SK-N-SH (cell line): ENCODE results near the gene METTL26.
A peak's percentile ranks its signal among the peaks of the same experiment; 100 is the strongest.

Experiments
- EP300 ChIP-seq, 2 experiments: IDR thresholded peaks; 2 replicates each; pipeline versions ENCODE4 v1.4.0 to v1.6.1; 2012; ENCODE audit warnings: borderline replicate concordance in 1 of 2, low read depth in 1 of 2, low read length in 1 of 2
- EZH2phosphoT487 ChIP-seq: fragments of 200-600 bp; sonication (generic); IDR thresholded peaks from 2 replicates; pipeline ENCODE4 v1.6.1; 2017; ENCODE audit warnings: low read depth, mixed run types, mild to moderate bottlenecking, antibody characterized with exemption, moderate library complexity, borderline replicate concordance
- FOXM1 ChIP-seq: IDR thresholded peaks from 2 replicates; pipeline ENCODE4 v1.4.0; 2012; ENCODE audit warnings: low read depth, mild to moderate bottlenecking
- GATA2 ChIP-seq: sonication (generic); formaldehyde crosslinking; IDR thresholded peaks from 2 replicates; pipeline ENCODE4 v1.5.0; 2020; ENCODE audit warnings: mild to moderate bottlenecking, missing genetic modification reagents
- JUND ChIP-seq: IDR thresholded peaks from 2 replicates; pipeline ENCODE4 v1.4.0; 2012
- NFIC ChIP-seq: IDR thresholded peaks from 2 replicates; pipeline ENCODE4 v1.4.0; 2012; ENCODE audit warnings: borderline replicate concordance
- RAD21 ChIP-seq: IDR thresholded peaks from 2 replicates; pipeline ENCODE4 v1.6.1; 2012; ENCODE audit warnings: mild to moderate bottlenecking, low read length
- RCOR1 ChIP-seq: fragments of 150-350 bp; IDR thresholded peaks from 2 replicates; pipeline ENCODE4 v1.6.1; 2017; ENCODE audit warnings: antibody characterized with exemption, low read length
- SMC3 ChIP-seq: IDR thresholded peaks from 2 replicates; pipeline ENCODE4 v1.6.1; 2012; ENCODE audit warnings: low read depth, low read length, improper control_type of control experiment
- TAF1 ChIP-seq: IDR thresholded peaks from 2 replicates; pipeline ENCODE4 v1.6.1; 2012; ENCODE audit warnings: low read depth, mild to moderate bottlenecking, low read length, moderate library complexity, borderline replicate concordance
- TF ChIP-seq, protein P1 (sequence below): fragments of 200-600 bp; sonication (generic); IDR thresholded peaks from 2 replicates; pipeline ENCODE4 v1.6.1; 2017; ENCODE audit warnings: antibody characterized with exemption, mild to moderate bottlenecking, moderate library complexity

DNA sequence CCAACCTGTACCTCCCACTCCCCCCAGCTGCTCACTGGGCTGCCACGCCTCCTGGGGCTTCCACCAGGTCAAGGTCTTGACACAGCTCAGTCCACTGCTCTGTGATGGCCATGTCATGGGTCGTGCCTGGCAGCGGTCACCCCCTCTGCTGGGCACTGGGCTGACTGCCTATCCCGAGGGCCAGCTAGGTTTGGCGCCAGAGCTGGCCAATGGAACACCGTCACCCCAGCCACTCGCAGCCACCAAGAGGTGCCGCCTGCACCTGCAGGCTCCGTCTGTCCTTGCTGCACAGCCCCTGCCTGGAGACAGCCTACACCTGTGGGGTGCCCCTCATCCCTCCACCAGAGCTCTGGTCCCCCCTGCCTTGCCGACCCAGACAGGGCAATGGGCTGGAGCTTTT, 50.8 kb downstream of the METTL26 start:
- TF ChIP-seq NFIC (no peak), EP300 (IDR thresholded peaks at IDR 0.05; ENCODE audit: borderline replicate concordance in 1 of 2, low read depth in 1 of 2, low read length in 1 of 2) (no peak), RAD21 (peak; percentile 31), FOXM1 (no peak), RCOR1 (no peak), JUND (no peak), TAF1 (no peak), GATA2 (CRISPR knock-in tag) (no peak), EZH2phosphoT487 (no peak), SMC3 (peak; percentile 29; the same call in 1 of the 2 replicates)
- TF ChIP-seq, protein P1, sequence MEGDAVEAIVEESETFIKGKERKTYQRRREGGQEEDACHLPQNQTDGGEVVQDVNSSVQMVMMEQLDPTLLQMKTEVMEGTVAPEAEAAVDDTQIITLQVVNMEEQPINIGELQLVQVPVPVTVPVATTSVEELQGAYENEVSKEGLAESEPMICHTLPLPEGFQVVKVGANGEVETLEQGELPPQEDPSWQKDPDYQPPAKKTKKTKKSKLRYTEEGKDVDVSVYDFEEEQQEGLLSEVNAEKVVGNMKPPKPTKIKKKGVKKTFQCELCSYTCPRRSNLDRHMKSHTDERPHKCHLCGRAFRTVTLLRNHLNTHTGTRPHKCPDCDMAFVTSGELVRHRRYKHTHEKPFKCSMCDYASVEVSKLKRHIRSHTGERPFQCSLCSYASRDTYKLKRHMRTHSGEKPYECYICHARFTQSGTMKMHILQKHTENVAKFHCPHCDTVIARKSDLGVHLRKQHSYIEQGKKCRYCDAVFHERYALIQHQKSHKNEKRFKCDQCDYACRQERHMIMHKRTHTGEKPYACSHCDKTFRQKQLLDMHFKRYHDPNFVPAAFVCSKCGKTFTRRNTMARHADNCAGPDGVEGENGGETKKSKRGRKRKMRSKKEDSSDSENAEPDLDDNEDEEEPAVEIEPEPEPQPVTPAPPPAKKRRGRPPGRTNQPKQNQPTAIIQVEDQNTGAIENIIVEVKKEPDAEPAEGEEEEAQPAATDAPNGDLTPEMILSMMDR: no peak; the same call in 1 of the 2 replicates
